ENCODE data around the gene PSEN1. TPM values are rescaled to one million over a fixed set of nuclear protein-coding genes. Genes with fewer than 3 reads are reported as not detected.

Gene PSEN1
- total RNA-seq, 1 experiment from 2014 or later: 26.9 TPM

DNA sequence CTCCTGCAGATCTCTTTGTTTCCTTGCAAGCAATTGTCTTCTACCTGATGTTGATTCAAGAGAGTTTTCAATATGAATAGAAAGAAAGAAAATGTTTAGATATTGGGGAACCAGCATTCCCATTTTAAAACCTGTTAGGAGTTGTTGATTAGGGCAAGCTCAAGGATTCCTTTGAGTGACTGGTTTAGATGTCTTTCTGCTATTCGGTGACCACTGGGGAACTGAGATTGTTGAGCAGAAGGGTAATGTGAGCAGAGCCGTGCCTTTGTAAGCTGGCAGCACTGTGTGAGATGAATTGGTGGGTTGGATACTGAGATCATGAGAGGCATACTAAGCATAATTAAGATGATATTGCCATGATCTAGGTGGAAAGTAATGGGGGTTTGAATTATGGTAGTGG, 61.9 kb downstream of the PSEN1 start:
- CTCF ChIA-PET: no interaction called here
- no peak for TF ChIP-seq SIN3A (IDR thresholded peaks at IDR 0.05; ENCODE audit: low read depth)
- TF ChIP-seq, protein P1, sequence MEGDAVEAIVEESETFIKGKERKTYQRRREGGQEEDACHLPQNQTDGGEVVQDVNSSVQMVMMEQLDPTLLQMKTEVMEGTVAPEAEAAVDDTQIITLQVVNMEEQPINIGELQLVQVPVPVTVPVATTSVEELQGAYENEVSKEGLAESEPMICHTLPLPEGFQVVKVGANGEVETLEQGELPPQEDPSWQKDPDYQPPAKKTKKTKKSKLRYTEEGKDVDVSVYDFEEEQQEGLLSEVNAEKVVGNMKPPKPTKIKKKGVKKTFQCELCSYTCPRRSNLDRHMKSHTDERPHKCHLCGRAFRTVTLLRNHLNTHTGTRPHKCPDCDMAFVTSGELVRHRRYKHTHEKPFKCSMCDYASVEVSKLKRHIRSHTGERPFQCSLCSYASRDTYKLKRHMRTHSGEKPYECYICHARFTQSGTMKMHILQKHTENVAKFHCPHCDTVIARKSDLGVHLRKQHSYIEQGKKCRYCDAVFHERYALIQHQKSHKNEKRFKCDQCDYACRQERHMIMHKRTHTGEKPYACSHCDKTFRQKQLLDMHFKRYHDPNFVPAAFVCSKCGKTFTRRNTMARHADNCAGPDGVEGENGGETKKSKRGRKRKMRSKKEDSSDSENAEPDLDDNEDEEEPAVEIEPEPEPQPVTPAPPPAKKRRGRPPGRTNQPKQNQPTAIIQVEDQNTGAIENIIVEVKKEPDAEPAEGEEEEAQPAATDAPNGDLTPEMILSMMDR (IDR thresholded peaks at IDR 0.05 in 2 of 3, conservative IDR thresholded peaks at IDR 0.05 in 1 of 3; ENCODE audit: borderline replicate concordance in 1 of 3, insufficient read depth in 1 of 3, low read depth in 2 of 3, low read length in 2 of 3): no peak
- no peak for TF ChIP-seq TCF7L2 (IDR thresholded peaks at IDR 0.05; ENCODE audit: borderline replicate concordance, extremely low read depth, insufficient read depth, insufficient read length)
- TF ChIP-seq ZFX (IDR thresholded peaks at IDR 0.05): no peak
- no peak for TF ChIP-seq RAD21 (IDR thresholded peaks at IDR 0.05; ENCODE audit: low read depth)
- Histone ChIP-seq H3K36me3 (ENCODE audit: control insufficient read depth in 1 of 2, insufficient read depth in 2 of 2, low read length in 2 of 2) (no peaks in the 10 kb centered on the region; a peak in 1 of 4 replicates), H3K27me3 (ENCODE audit: insufficient read depth, low read length) (no peaks in the 10 kb centered on the region), H3K9ac (ENCODE audit: low read length) (no peak overlapping the region), H3K4me1 (ENCODE audit: control insufficient read depth in 1 of 2, insufficient read depth in 2 of 2, low read length in 2 of 2) (no peaks in the 10 kb centered on the region), H3K4me2 (ENCODE audit: low read length) (no peak overlapping the region), H4K20me1 (ENCODE audit: insufficient read depth) (no peaks in the 10 kb centered on the region), H3K9me3 (ENCODE audit: control insufficient read depth in 1 of 2, insufficient read depth in 1 of 2, low read depth in 1 of 2, low read length in 2 of 2) (no peaks in the 10 kb centered on the region), H2AFZ (ENCODE audit: low read depth, low read length, poor library complexity, severe bottlenecking) (no peak overlapping the region), H3K27ac (ENCODE audit: low read depth, low read length) (no peak overlapping the region), H3K4me3 (replicated peaks in 1 of 2; ENCODE audit: low read depth in 1 of 2, low read length in 2 of 2) (no peak overlapping the region), H3K79me2 (ENCODE audit: insufficient read depth, low read length) (no peaks in the 10 kb centered on the region), H3K9me2 (ENCODE audit: insufficient read depth) (no peaks in the 10 kb centered on the region)
- POLR2A ChIA-PET: no interaction called here
- BruUV-seq (replicated peaks): no TSS peak
- RAD21 ChIA-PET (ENCODE audit: low non-redundant PET in 1 of 2, low total read pairs in 2 of 2, uncharacterized antibody in 2 of 2, unreplicated experiment in 2 of 2): no interaction called here
- intact Hi-C loops (cut with micrococcal nuclease): no loop called here
- ATAC-seq (no peak), DNase-seq (ENCODE audit: low read depth, low spot score) (no peak)

DNA sequence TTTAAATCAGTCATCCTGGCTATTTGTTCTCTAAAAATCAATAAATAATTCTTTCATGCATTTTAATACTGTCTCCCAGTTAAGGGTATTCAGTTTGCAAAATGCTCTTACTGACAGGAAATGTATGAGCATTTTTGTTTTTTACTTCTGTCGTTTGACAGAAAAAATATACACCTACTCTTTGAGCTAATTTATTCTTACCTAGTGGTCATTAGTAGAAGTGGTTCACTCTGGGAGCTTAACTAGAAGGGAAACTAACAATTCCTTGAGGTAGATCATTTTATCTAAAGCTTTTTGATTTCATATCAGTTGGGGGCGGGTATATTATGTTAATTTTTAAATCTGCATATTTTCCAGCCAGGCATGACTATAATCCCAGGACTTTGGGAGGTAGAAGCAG, 67.2 kb downstream of the PSEN1 start:
- Histone ChIP-seq H3K9me2 (ENCODE audit: insufficient read depth) (no peaks in the 10 kb centered on the region), H3K36me3 (ENCODE audit: control insufficient read depth in 1 of 2, insufficient read depth in 2 of 2, low read length in 2 of 2) (peaks cover 12 to 14% of the 10 kb centered on the region in 2 experiments; a peak in 3 of 4 replicates), H3K27me3 (ENCODE audit: insufficient read depth, low read length) (no peaks in the 10 kb centered on the region), H3K4me1 (ENCODE audit: control insufficient read depth in 1 of 2, insufficient read depth in 2 of 2, low read length in 2 of 2) (no peaks in the 10 kb centered on the region), H2AFZ (ENCODE audit: low read depth, low read length, poor library complexity, severe bottlenecking) (no peak overlapping the region), H3K79me2 (ENCODE audit: insufficient read depth, low read length) (no peaks in the 10 kb centered on the region), H3K4me3 (replicated peaks in 1 of 2; ENCODE audit: low read depth in 1 of 2, low read length in 2 of 2) (no peak overlapping the region), H4K20me1 (ENCODE audit: insufficient read depth) (no peaks in the 10 kb centered on the region), H3K4me2 (ENCODE audit: low read length) (no peak overlapping the region), H3K27ac (ENCODE audit: low read depth, low read length) (no peak overlapping the region), H3K9me3 (ENCODE audit: control insufficient read depth in 1 of 2, insufficient read depth in 1 of 2, low read depth in 1 of 2, low read length in 2 of 2) (peaks cover 3% of the 10 kb centered on the region in 2 experiments; a peak in 2 of 4 replicates), H3K9ac (ENCODE audit: low read length) (no peak overlapping the region)
- RAD21 ChIA-PET (ENCODE audit: low non-redundant PET in 1 of 2, low total read pairs in 2 of 2, uncharacterized antibody in 2 of 2, unreplicated experiment in 2 of 2): no interaction called here
- POLR2A ChIA-PET: no interaction called here
- DNase-seq (ENCODE audit: low read depth, low spot score) (no peak), ATAC-seq (no peak)
- BruUV-seq (replicated peaks): no TSS peak
- TF ChIP-seq, protein P2, sequence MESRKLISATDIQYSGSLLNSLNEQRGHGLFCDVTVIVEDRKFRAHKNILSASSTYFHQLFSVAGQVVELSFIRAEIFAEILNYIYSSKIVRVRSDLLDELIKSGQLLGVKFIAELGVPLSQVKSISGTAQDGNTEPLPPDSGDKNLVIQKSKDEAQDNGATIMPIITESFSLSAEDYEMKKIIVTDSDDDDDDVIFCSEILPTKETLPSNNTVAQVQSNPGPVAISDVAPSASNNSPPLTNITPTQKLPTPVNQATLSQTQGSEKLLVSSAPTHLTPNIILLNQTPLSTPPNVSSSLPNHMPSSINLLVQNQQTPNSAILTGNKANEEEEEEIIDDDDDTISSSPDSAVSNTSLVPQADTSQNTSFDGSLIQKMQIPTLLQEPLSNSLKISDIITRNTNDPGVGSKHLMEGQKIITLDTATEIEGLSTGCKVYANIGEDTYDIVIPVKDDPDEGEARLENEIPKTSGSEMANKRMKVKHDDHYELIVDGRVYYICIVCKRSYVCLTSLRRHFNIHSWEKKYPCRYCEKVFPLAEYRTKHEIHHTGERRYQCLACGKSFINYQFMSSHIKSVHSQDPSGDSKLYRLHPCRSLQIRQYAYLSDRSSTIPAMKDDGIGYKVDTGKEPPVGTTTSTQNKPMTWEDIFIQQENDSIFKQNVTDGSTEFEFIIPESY (IDR thresholded peaks at IDR 0.05; ENCODE audit: extremely low read depth, insufficient replicate concordance, low read length): no peak
- no peak for TF ChIP-seq EZH2 (IDR thresholded peaks at IDR 0.05)
- TF ChIP-seq, protein P1 (IDR thresholded peaks at IDR 0.05 in 2 of 3, conservative IDR thresholded peaks at IDR 0.05 in 1 of 3; ENCODE audit: borderline replicate concordance in 1 of 3, insufficient read depth in 1 of 3, low read depth in 2 of 3, low read length in 2 of 3): no peak
- intact Hi-C loops (cut with micrococcal nuclease): no loop called here
- CTCF ChIA-PET: no interaction called here

Measured in HCT116 (cell line).